Raji (cell line): Measurements from ENCODE around the gene FOXP1.

Source experiments
- POLR2A ChIP-seq: IDR thresholded peaks from 2 replicates; pipeline ENCODE4 v1.6.1; 2011; ENCODE audit warnings: low read depth, low read length, control low read depth; ENCODE audit not compliant: insufficient read depth

The FOXP1 gene

GRCh38 chr3:71583566-71584393, at the start of gene FOXP1:
Gene FOXP1 (minus strand): TSS chr3:71583728. CDS start chr3:71198381, 385,347 bp downstream.
- TF ChIP-seq POLR2A: peak; percentile 27; the same call in 1 of the 2 replicates

- TF ChIP-seq POLR2A: no peak
Observed at GRCh38 chr3:71629711-71630110, 46.2 kb upstream of the FOXP1 start.

- TF ChIP-seq POLR2A: no peak
Observed at GRCh38 chr3:71629289-71629688, 45.8 kb upstream of the FOXP1 start.

GRCh38 chr3:71628522-71628921, 45.0 kb upstream of the FOXP1 start:
- no peak for TF ChIP-seq POLR2A

GRCh38 chr3:71625676-71626075, 42.1 kb upstream of the FOXP1 start:
- TF ChIP-seq POLR2A: no peak

- no peak for TF ChIP-seq POLR2A
Observed at GRCh38 chr3:71621825-71622537, 38.5 kb upstream of the FOXP1 start.

- TF ChIP-seq POLR2A: no peak
Observed at GRCh38 chr3:71618538-71618937, 35.0 kb upstream of the FOXP1 start.

- no peak for TF ChIP-seq POLR2A
Observed at GRCh38 chr3:71616571-71617021, 33.1 kb upstream of the FOXP1 start.

- no peak for TF ChIP-seq POLR2A
Observed at GRCh38 chr3:71614869-71615268, 31.3 kb upstream of the FOXP1 start.

GRCh38 chr3:71614426-71614825, 30.9 kb upstream of the FOXP1 start:
- no peak for TF ChIP-seq POLR2A

GRCh38 chr3:71611099-71611498, 27.6 kb upstream of the FOXP1 start:
- no peak for TF ChIP-seq POLR2A

GRCh38 chr3:71607364-71607763, 23.8 kb upstream of the FOXP1 start:
- TF ChIP-seq POLR2A: no peak

- TF ChIP-seq POLR2A: no peak
Observed at GRCh38 chr3:71606582-71606981, 23.1 kb upstream of the FOXP1 start.

GRCh38 chr3:71602256-71602655, 18.7 kb upstream of the FOXP1 start:
- no peak for TF ChIP-seq POLR2A

GRCh38 chr3:71601811-71602210, 18.3 kb upstream of the FOXP1 start:
- no peak for TF ChIP-seq POLR2A

GRCh38 chr3:71600646-71601288, 17.2 kb upstream of the FOXP1 start:
- TF ChIP-seq POLR2A: no peak
